BE2C (cell line): ENCODE measurements around the gene NRXN3.

Source experiments
- DNase-seq: peaks from one replicate; pipeline ENCODE4 v3.0.0-alpha.2; 2020
- H3K27me3 ChIP-seq: fragments of 250-450 bp; sonication (Bioruptor Pico); 2 replicates; pipeline ENCODE4 v1.5.1; 2020; ENCODE audit warnings: mild to moderate bottlenecking
- H3K36me3 ChIP-seq: fragments of 250-450 bp; sonication (Bioruptor Pico); 2 replicates; pipeline ENCODE4 v1.5.1; 2020; ENCODE audit warnings: mild to moderate bottlenecking
- H3K4me1 ChIP-seq: fragments of 250-450 bp; sonication (Bioruptor Pico); 2 replicates; pipeline ENCODE4 v1.5.1; 2020
- H3K4me3 ChIP-seq: 2 replicates; pipeline ENCODE4 v1.5.1; 2011; ENCODE audit warnings: low read depth, low read length
- H3K9me3 ChIP-seq: fragments of 250-450 bp; sonication (Bioruptor Pico); 2 replicates; pipeline ENCODE4 v1.5.1; 2020
- CTCF ChIP-seq: IDR thresholded peaks from 2 replicates; pipeline ENCODE4 v1.5.1; 2012; ENCODE audit warnings: mild to moderate bottlenecking, low read depth, low read length

The NRXN3 gene

GRCh38 chr14:79480212-79480611 is 1310.0 kb downstream of the NRXN3 start:
- Histone ChIP-seq H3K4me3 (no peak overlapping the region), H3K4me1 (no peaks in the 10 kb centered on the region), H3K27me3 (no peaks in the 10 kb centered on the region), H3K9me3 (no peaks in the 10 kb centered on the region), H3K36me3 (no peaks in the 10 kb centered on the region)
- TF ChIP-seq CTCF, result no peak
- no peak for DNase-seq

- Histone ChIP-seq H3K4me1 (no peaks in the 10 kb centered on the region), H3K27me3 (no peaks in the 10 kb centered on the region), H3K4me3 (no peak overlapping the region), H3K9me3 (no peaks in the 10 kb centered on the region), H3K36me3 (no peaks in the 10 kb centered on the region)
- no peak for DNase-seq
- no peak for TF ChIP-seq CTCF
These were observed 1312.7 kb downstream of the NRXN3 start for GRCh38 chr14:79482825-79483224.

GRCh38 chr14:79483477-79484388 is 1313.6 kb downstream of the NRXN3 start:
- no peak for DNase-seq
- no peaks in the 10 kb centered on the region for H3K4me1 ChIP-seq
- no peak for TF ChIP-seq CTCF
- no peaks in the 10 kb centered on the region for H3K9me3 ChIP-seq
- no peaks in the 10 kb centered on the region for H3K27me3 ChIP-seq
- H3K4me3 ChIP-seq, result no peak overlapping the region
- no peaks in the 10 kb centered on the region for H3K36me3 ChIP-seq

- no peaks in the 10 kb centered on the region for H3K36me3 ChIP-seq
- no peaks in the 10 kb centered on the region for H3K9me3 ChIP-seq
These were observed 1317.5 kb downstream of the NRXN3 start for GRCh38 chr14:79487632-79488031.

GRCh38 chr14:79491161-79491560 is 1321.0 kb downstream of the NRXN3 start:
- Histone ChIP-seq H3K27me3 (no peaks in the 10 kb centered on the region), H3K4me3 (no peak overlapping the region), H3K4me1 (no peaks in the 10 kb centered on the region), H3K36me3 (no peaks in the 10 kb centered on the region), H3K9me3 (no peaks in the 10 kb centered on the region)
- DNase-seq, result no peak
- no peak for TF ChIP-seq CTCF

More at GRCh38 chr14:79487632-79488031, 1317.5 kb downstream of the NRXN3 start:
- DNase-seq, result no peak
- no peak for TF ChIP-seq CTCF
- Histone ChIP-seq H3K4me1 (no peaks in the 10 kb centered on the region), H3K4me3 (no peak overlapping the region), H3K27me3 (no peaks in the 10 kb centered on the region)

GRCh38 chr14:79493081-79493645 is 1323.0 kb downstream of the NRXN3 start:
- Histone ChIP-seq H3K4me1 (no peaks in the 10 kb centered on the region), H3K36me3 (no peaks in the 10 kb centered on the region), H3K9me3 (no peaks in the 10 kb centered on the region), H3K27me3 (no peaks in the 10 kb centered on the region), H3K4me3 (no peak overlapping the region)
- no peak for TF ChIP-seq CTCF
- DNase-seq, result no peak
